Ectodermal cell (in vitro differentiated cells): ENCODE results near the gene SAMM50.

Experiments used
- H3K27ac ChIP-seq: 2 replicates; pipeline ENCODE4 v1.7.0; 2013; ENCODE audit warnings: mild to moderate bottlenecking, low read depth, low read length; ENCODE audit not compliant: insufficient read depth, poor library complexity, severe bottlenecking
- H3K27me3 ChIP-seq: 2 replicates; pipeline ENCODE4 v1.7.0; 2013; ENCODE audit warnings: mild to moderate bottlenecking, low read length; ENCODE audit not compliant: insufficient read depth, control insufficient read depth, poor library complexity, severe bottlenecking
- H3K36me3 ChIP-seq: one replicate; pipeline ENCODE4 v1.7.0; 2013; ENCODE audit warnings: low read length; ENCODE audit not compliant: control insufficient read depth, insufficient read depth
- H3K4me1 ChIP-seq: one replicate; pipeline ENCODE4 v1.7.0; 2013; ENCODE audit warnings: low read length; ENCODE audit not compliant: control insufficient read depth, insufficient read depth
- H3K4me3 ChIP-seq: 2 replicates; pipeline ENCODE4 v1.7.0; 2013; ENCODE audit warnings: low read depth, low read length, control low read depth; ENCODE audit not compliant: insufficient read depth
- H3K9me3 ChIP-seq: 2 replicates; pipeline ENCODE4 v1.7.0; 2013; ENCODE audit warnings: mild to moderate bottlenecking, low read length, moderate library complexity; ENCODE audit not compliant: control insufficient read depth
- WGBS, 2 experiments: methylation state at CpG; one replicate each; pipeline ENCODE4 v1.1.7; 2013; ENCODE audit warnings: missing lambda C conversion rate in 2 of 2; 5-methylcytosine and 5-hydroxymethylcytosine counted together

Gene SAMM50

DNA sequence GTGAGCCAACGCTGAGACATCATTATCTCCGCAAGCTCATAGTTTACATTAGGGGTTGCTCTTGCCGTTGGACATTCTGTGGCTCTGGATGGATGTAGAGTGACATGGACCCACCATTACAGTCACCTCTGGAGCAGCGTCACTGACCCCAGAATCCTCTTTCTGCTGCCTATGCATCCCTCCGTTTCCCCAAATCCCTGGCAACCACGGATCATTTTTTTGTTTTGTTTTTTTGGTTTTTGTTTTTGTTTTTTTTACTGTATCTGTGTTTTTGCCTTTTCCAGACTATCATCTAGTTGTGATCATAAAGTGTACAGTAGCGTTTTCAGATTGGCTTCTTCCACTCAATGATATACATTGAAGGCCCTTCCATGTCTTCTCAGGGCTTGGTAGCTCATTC is 72.8 kb downstream of the SAMM50 start:
- WGBS, 2 experiments = 86 to 92% methylated on average over 7 of the region's 7 CpGs
- H3K9me3 ChIP-seq = no peaks in the 10 kb centered on the region
- H3K36me3 ChIP-seq = no peaks in the 10 kb centered on the region
- H3K4me3 ChIP-seq = no peak overlapping the region
- no peak overlapping the region for H3K27ac ChIP-seq
- H3K27me3 ChIP-seq = peaks cover 15% of the 10 kb centered on the region
- no peaks in the 10 kb centered on the region for H3K4me1 ChIP-seq

GRCh38 chr22:44029069-44029468 is 73.8 kb downstream of the SAMM50 start:
- Histone ChIP-seq H3K9me3 (no peaks in the 10 kb centered on the region), H3K4me3 (no peak overlapping the region), H3K27ac (no peak overlapping the region), H3K27me3 (peaks cover 9% of the 10 kb centered on the region), H3K36me3 (no peaks in the 10 kb centered on the region), H3K4me1 (no peaks in the 10 kb centered on the region)
- WGBS, 2 experiments = 96 to 97% methylated on average over 3 to 4 of the region's 4 CpGs

DNA sequence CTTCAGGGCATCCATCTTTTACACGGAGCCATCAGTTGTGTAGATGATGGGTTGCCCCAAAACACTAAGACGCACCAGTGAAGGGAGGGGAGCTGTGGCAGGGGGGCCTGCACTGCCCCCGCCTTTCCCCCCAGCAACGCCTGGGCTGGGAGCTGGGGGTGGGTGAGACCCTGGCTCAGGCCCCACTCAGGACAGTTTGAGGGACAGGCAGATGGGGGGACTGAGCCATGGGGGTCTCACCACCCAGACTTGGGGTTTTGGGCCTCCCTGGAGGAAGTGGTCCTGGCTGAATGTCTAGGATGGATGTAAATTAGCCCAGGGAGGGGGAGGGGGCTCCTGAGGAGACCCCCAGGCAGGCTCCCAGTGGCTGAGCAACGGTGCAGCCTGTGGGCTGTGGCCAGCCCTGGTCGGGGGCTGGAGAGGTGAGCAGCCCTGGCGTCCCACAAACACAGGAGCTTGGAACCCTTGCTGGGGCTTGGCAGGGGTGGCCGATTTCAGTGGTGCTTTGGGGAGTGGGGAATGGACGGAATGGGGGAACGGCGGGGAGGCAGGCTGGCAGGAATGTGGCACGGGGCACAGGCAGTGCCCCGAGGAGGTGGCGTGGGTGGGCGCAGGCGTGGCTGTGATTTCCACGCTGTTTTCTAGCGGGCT is 74.9 kb downstream of the SAMM50 start:
- 94 to 95% methylated on average over 18 of the region's 18 CpGs for WGBS, 2 experiments
- Histone ChIP-seq H3K27me3 (peaks cover 1% of the 10 kb centered on the region), H3K9me3 (no peaks in the 10 kb centered on the region), H3K27ac (no peak overlapping the region), H3K4me3 (no peak overlapping the region), H3K4me1 (no peaks in the 10 kb centered on the region), H3K36me3 (no peaks in the 10 kb centered on the region)

DNA sequence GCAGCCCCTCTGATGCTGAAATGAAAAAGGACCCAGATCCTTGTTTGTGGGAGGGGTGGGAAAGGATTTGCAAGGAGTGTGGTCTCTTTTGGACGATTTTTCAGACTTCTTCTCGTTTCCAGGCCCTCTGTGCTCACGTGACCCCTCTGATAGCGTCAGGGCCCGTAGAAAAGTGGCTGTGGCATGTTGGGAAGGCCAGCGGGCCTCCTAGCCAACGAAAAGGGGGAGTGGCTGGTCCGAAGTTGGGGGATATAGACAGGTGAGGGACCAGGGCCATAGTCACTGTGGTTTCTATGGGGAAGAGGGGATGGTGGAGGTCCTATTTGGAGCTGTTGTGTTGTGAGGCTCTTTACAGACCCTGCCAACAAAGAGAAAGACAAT is 75.5 kb downstream of the SAMM50 start:
- Histone ChIP-seq H3K4me3 (no peak overlapping the region), H3K27me3 (no peaks in the 10 kb centered on the region), H3K9me3 (no peaks in the 10 kb centered on the region), H3K36me3 (no peaks in the 10 kb centered on the region), H3K4me1 (no peaks in the 10 kb centered on the region), H3K27ac (no peak overlapping the region)
- WGBS, 2 experiments = 92% methylated on average over 8 of the region's 8 CpGs

DNA sequence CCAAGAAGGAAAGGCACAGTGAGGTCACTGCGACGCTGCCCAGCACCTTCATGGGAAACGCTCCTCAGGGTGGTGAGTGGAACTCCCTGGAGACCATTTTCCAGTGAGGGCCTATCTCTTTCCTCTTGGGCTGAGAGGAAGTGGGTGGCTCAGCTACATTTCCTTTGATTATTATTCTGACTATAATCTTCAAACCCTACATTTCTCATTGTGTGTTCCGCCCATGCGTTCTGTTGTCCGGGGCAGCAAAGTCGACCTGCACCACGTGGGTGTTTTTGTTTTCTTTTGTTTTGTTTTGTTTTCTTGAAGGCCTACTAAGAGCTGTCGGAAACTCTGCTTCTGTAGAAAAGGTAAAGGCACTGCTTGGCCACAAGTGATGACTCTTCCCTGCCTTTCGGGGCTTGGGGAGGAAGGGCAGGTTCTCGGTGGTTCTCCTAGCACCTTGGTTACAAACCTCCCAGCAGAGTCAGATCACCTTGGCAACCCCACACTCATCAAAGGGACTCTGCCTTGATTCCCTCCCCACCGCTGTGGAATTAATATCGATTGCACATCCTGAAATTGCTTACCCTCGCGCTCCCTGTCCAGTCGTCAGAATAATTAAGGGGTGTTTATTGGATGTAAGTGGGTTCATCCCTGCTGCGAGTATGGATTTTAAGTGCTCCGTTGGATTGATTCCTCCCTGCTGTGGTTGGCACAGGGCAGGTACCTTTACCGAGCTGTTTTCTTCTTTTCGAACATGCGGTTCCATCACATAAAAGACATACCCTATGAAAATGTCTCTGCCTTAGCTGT is 76.1 kb downstream of the SAMM50 start:
- Histone ChIP-seq H3K27me3 (no peaks in the 10 kb centered on the region), H3K4me1 (no peaks in the 10 kb centered on the region), H3K36me3 (no peaks in the 10 kb centered on the region), H3K9me3 (no peaks in the 10 kb centered on the region), H3K27ac (no peak overlapping the region), H3K4me3 (no peak overlapping the region)
- WGBS, 2 experiments = 91% methylated on average over 20 to 21 of the region's 21 CpGs

DNA sequence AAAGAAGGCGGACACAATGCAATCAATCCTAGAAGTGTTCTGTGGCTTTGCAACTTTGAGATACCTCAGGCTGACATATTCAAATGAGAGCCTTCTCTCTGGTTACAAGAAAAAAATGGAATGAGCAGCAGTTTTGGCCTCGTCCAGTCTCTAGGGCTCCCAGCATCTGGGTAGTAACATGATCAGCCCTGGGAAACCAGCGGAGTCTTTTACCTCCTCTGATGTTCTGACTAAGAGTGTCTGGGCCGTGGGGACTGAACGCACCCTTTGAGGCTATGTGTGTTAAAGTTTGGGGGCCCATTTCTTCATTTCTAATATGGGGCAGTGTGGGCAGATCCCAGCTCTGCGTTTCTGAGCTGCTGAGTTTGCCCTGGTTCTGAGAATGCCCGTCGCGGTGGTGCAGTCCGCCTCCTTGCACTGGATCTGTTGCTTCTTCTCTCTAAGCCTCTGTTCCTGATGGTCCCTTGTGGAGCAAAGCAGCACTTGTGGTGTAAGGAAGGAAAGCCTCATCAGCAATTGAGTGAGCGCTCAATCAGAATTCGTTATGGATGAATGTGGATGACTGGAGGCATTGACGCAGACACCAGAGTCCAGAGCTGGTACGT is 77.0 kb downstream of the SAMM50 start:
- Histone ChIP-seq H3K4me3 (no peak overlapping the region), H3K4me1 (no peaks in the 10 kb centered on the region), H3K27me3 (no peaks in the 10 kb centered on the region), H3K36me3 (no peaks in the 10 kb centered on the region), H3K27ac (no peak overlapping the region), H3K9me3 (no peaks in the 10 kb centered on the region)
- 90 to 91% methylated on average over 14 of the region's 14 CpGs for WGBS, 2 experiments

DNA sequence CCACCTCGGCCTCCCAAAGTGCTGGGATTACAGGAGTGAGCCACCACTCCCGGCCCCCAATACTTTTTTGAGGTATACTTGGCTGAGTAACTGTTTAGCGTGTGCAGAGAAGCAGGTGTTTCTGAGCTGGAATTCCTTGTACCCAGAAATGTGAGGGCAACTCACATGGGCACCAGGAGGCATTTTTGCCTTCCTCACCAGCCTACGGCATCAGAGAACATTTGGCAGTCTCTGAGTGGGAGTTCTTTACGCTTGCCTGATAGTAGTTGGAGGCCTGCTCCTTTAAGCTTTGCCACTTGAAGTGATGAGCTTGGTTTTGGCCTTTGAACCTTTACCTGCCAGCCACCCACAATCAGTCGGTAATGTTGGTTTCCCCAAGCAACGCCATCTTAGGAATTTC is 78.0 kb downstream of the SAMM50 start:
- H3K27ac ChIP-seq = no peak overlapping the region
- 87% methylated on average over 7 of the region's 7 CpGs for WGBS, 2 experiments

GRCh38 chr22:44033694-44034093 is 78.5 kb downstream of the SAMM50 start:
- H3K27me3 ChIP-seq = no peaks in the 10 kb centered on the region
- WGBS, 2 experiments = 72 to 74% methylated on average over 5 of the region's 8 CpGs

More for the DNA sequence above, 78.0 kb downstream of the SAMM50 start:
- Histone ChIP-seq H3K4me1 (no peaks in the 10 kb centered on the region), H3K9me3 (no peaks in the 10 kb centered on the region), H3K4me3 (no peak overlapping the region), H3K27me3 (no peaks in the 10 kb centered on the region), H3K36me3 (no peaks in the 10 kb centered on the region)

DNA sequence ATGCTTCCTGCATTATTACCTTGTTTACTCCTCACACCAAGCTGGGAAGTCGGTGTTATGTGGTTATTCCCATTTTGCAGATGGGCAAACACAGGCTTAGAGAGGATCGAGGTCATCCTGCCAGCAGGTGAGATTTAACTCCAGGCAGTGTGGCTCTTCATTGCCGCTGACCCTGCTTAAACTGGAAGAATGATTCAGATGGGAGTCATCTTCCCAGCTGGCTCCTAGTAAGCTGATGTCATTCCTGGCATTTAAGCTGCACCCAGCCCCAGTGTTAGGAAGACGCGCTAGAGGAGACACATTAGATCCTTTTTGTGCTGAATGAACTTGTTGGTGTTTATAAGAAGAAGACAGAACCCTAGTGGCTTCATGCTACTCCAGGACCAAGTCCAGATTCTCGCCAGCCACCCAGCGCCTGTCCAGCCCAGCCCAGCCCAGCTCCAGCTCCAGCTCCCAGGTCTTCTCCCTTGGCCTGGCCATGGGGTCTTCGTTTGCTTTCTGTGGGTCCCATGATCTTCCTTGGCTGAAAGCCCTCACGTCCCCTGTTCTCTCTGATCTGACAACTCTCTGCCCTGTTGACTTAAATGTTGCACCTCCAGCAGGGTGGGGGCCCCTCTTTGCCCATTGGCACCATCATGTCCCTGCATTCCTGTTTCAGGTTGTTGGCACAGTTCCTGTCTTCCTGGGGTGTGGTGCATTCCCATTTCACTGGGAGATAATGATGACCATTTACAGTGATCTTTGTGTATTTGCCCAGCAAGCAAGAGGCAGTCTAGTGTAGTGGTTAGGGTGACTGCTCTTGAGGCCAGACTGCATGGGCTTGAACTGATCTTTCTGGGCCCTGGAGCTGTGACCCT is 82.5 kb downstream of the SAMM50 start:
- Histone ChIP-seq H3K36me3 (no peaks in the 10 kb centered on the region), H3K27ac (no peak overlapping the region), H3K4me3 (no peak overlapping the region), H3K9me3 (no peaks in the 10 kb centered on the region), H3K27me3 (no peaks in the 10 kb centered on the region), H3K4me1 (no peaks in the 10 kb centered on the region)
- 90 to 91% methylated on average over 9 of the region's 9 CpGs for WGBS, 2 experiments

More at GRCh38 chr22:44033694-44034093, 78.5 kb downstream of the SAMM50 start:
- Histone ChIP-seq H3K27ac (no peak overlapping the region), H3K9me3 (no peaks in the 10 kb centered on the region), H3K4me3 (no peak overlapping the region), H3K36me3 (no peaks in the 10 kb centered on the region), H3K4me1 (no peaks in the 10 kb centered on the region)
